GM12865 (cell line): Measurements from ENCODE around the gene ZNF124.
"Not testable (repeated sequence)": the region's sequence is repeated elsewhere in the genome, so short reads cannot be mapped to it uniquely, and the experiment has no call there.

ENCODE experiments used
- DNase-seq: peaks from one replicate; pipeline ENCODE4 v3.0.0; 2010; ENCODE audit warnings: low read depth
- H3K4me3 ChIP-seq: 2 replicates; pipeline ENCODE4 v1.5.1; 2011; ENCODE audit warnings: mild to moderate bottlenecking, low read depth, low read length, control low read depth
- CTCF ChIP-seq: IDR thresholded peaks from 2 replicates; pipeline ENCODE4 v1.5.1; 2011; ENCODE audit warnings: low read length, control low read depth, low read depth, inconsistent platforms; ENCODE audit not compliant: insufficient read depth; ENCODE audit errors: missing control alignments

ZNF124 gene

GRCh38 chr1:247172996-247173395, 1.2 kb upstream of the ZNF124 start:
- no peak for DNase-seq
- H3K4me3 ChIP-seq = no peak overlapping the region
- TF ChIP-seq CTCF = no peak

GRCh38 chr1:247171443-247171842, 377 bp downstream of the ZNF124 start:
- DNase-seq = not testable (repeated sequence)

GRCh38 chr1:247165674-247166073, 6.1 kb downstream of the ZNF124 start:
- no peak for DNase-seq
- no peak overlapping the region for H3K4me3 ChIP-seq
- no peak for TF ChIP-seq CTCF

More at GRCh38 chr1:247171443-247171842, 377 bp downstream of the ZNF124 start:
- not testable (repeated sequence) for H3K4me3 ChIP-seq

GRCh38 chr1:247164694-247165093, 7.1 kb downstream of the ZNF124 start:
- TF ChIP-seq CTCF = no peak
- H3K4me3 ChIP-seq = no peak overlapping the region
- no peak for DNase-seq

GRCh38 chr1:247156787-247157232, 15.0 kb downstream of the ZNF124 start:
- DNase-seq = no peak
- no peak overlapping the region for H3K4me3 ChIP-seq
- no peak for TF ChIP-seq CTCF

- TF ChIP-seq CTCF = no peak
- DNase-seq = no peak
- no peak overlapping the region for H3K4me3 ChIP-seq
Measured at GRCh38 chr1:247147781-247148180, 24.0 kb downstream of the ZNF124 start.

- not testable (repeated sequence) for H3K4me3 ChIP-seq, DNase-seq
Measured at GRCh38 chr1:247147120-247147519, 24.7 kb downstream of the ZNF124 start.

- no peak for TF ChIP-seq CTCF
- H3K4me3 ChIP-seq = no peak overlapping the region
- DNase-seq = no peak
Measured at GRCh38 chr1:247146671-247147070, 25.1 kb downstream of the ZNF124 start.
